ENCODE data around the gene IRF6. TPM values are rescaled to one million over a fixed set of nuclear protein-coding genes. Genes with fewer than 3 reads are reported as not detected.
"Not testable (repeated sequence)": the region's sequence is repeated elsewhere in the genome, so short reads cannot be mapped to it uniquely, and the experiment has no call there.

Gene IRF6
- total RNA-seq, 2 donors from 2014 or later: 20.7 to 21.8 TPM

DNA sequence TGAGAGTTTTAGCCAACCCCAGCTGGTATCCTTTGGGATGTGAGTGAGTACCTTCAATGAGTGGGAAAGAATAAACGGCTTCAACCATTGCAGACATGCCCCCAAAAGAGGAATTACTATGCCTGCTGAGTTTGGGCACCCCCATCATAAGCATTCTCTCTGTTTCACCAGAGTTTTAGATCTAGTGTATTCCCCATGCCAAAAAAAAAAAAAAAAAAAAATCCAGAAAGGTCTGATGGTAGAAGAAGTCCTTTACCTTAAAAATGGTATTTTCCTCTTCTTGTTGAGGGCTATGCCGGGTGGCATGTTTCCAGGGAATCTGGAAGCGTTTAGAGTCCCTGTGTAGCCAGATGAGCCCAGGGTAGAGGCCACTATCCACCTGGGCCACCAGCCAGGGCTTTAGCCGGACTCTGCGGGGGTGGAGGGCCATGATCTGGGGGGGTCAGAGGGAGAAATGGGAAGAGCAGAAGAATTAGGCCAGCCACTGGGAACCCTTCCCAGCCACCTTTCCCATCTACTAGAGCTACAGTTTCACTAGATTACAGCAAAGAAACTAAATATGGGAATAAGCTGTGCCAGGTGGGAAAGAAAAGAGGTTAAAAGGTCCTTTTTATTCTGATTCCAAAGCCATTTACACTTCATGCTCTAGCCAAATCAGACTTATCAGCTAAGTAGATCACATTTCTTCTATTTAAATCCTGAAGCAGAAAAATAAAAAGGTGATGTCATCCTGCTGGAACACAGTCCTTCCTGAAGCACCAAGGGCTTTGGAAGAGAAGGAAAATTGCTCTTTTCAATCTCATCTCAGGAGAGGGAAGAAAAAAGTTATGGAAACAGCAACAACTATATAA, 4.7 kb downstream of the IRF6 start:
- peak; percentile 35 for DNase-seq
- ATAC-seq: peak in 1 of 2 donors; percentile 12
- intact Hi-C loops (cut with DNase I): no loop called here

- intact Hi-C loops (cut with DNase I): no loop called here
- no peak for ATAC-seq
Observed at GRCh38 chr1:209797978-209798639, 7.8 kb downstream of the IRF6 start.

DNA sequence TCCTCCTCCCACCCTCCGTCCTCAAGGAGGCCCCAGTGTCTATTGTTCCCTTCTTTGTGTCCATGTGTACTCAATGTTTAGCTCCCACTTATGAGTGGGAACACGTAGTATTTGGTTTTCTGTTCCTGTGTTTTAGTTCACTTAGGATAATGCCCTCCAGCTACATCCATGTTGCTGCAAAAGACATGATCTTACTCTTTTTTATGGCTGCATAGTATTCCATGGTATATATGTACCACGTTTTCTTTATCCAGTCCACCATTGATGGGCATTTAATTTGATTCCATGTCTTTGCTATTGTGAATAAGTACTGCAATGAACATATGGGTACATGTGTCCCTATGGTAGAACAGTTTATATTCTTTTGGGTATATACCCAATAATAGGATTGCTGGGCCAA, 12.2 kb downstream of the IRF6 start:
- intact Hi-C loops (cut with DNase I); DNase-seq; ATAC-seq: not testable (repeated sequence)

More at GRCh38 chr1:209797978-209798639, 7.8 kb downstream of the IRF6 start:
- DNase-seq: no peak

DNA sequence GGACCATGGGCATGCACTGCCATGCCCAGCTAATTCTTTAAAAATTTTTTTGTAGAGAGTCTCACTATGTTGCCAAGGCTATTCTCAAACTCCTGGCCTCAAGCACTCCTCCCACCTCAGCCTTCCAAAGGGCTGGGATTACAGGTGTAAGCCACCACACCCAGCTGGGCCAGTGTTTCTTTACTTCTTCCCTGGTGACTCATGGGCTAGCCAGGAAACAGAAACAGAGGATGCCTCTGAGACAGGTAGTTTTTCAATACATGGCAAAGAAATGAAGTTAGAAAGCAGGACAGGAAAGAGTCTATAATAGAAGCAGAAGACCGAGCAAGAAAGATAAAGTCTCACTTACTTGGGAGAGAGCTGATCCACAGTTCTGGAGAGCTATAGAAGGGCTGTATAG, 14.0 kb downstream of the IRF6 start:
- DNase-seq (no peak), ATAC-seq (no peak)
- intact Hi-C loops (cut with DNase I): no loop called here

DNA sequence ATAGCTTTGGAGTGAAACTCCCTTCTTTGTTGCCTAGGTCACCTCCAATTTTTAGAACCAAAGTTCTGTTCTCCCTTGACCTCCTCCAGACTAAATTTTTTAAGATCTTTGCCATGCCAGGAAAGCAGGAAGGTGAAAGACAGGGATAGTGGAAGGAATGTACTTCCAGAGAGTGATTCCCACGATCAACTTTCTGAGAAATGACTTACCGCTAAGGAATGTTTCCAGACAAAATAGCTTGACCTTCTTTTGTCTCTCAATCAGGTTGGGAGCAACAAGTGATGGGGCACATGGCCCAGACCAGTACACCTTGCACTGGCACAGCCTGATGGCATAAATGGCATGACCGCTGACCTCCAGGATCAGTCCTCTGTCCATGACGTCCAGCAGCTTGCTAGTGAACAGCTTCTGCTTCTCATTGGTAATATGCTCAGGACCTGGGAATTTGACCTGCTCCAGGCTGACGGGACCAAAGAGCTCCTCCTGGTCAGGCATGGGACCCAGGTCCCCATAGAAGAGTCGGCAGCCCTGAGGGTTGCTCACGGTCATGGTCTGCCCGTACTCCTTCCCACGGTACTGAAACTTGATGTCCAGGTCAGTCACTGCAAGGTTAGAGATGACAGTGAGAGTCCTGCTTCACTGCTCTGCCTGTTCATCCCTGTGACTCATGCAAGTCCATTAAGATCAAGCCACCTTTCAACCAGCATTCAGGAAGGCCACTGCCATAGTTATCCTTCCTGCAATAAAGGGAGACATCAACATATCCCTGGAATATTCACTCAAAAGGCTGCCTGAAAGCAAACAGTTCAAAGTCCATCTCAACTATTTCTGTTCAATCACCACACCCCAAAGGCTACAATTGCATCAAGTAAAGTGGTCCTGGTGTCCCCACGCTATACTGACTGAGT, 15.4 kb downstream of the IRF6 start:
- DNase-seq (no peak), ATAC-seq (no peak)
- intact Hi-C loops (cut with DNase I): no loop called here

- intact Hi-C loops (cut with DNase I): no loop called here
- no peak for ATAC-seq
Observed at GRCh38 chr1:209789245-209789644, 16.7 kb downstream of the IRF6 start.

DNA sequence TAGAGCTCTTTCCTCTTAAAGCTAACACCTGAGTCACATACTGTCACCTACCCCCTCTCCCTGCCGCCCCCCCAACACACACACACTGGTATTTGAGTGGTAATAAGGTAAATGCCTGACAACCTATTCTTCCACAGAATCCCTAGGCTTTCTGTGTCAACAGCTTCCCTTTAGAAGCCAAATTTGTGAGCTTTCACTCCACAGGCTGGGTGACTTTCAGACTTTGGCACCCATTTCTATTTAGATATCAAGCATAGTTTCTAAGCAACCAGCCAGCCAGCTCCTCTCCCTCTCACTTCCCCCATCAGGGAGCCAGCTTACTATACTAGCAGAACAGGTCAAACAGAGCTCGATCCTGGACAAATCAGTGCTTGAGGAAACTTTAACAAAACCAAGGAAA, 18.4 kb downstream of the IRF6 start:
- intact Hi-C loops (cut with DNase I): no loop called here
- DNase-seq: no peak
- peak; percentile 42 to 50 for ATAC-seq

More at GRCh38 chr1:209789245-209789644, 16.7 kb downstream of the IRF6 start:
- DNase-seq: no peak

- ATAC-seq: no peak
- DNase-seq: no peak
- intact Hi-C loops (cut with DNase I): no loop called here
Observed at GRCh38 chr1:209786146-209786545, 19.8 kb downstream of the IRF6 start.

DNA sequence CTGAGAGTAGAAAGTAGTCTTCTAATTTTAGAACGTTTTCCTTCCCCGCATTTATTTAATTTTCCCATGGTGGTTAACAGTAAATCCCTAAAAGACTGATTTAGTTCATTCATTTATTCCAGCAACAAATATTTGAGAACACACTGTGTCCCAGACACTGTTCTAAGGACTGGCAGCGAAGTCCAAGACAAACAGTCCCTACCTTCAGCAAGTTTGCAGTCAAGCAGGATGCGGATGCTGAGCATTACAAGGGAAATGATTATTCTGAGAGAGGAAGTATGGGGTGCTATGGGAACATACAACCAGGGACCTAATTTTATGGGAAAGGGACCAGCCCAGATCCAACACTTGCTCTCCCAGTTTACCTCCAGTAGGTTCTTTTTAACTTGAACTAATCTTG, 20.4 kb downstream of the IRF6 start:
- ATAC-seq (no peak), DNase-seq (no peak)
- intact Hi-C loops (cut with DNase I): no loop called here

DNA sequence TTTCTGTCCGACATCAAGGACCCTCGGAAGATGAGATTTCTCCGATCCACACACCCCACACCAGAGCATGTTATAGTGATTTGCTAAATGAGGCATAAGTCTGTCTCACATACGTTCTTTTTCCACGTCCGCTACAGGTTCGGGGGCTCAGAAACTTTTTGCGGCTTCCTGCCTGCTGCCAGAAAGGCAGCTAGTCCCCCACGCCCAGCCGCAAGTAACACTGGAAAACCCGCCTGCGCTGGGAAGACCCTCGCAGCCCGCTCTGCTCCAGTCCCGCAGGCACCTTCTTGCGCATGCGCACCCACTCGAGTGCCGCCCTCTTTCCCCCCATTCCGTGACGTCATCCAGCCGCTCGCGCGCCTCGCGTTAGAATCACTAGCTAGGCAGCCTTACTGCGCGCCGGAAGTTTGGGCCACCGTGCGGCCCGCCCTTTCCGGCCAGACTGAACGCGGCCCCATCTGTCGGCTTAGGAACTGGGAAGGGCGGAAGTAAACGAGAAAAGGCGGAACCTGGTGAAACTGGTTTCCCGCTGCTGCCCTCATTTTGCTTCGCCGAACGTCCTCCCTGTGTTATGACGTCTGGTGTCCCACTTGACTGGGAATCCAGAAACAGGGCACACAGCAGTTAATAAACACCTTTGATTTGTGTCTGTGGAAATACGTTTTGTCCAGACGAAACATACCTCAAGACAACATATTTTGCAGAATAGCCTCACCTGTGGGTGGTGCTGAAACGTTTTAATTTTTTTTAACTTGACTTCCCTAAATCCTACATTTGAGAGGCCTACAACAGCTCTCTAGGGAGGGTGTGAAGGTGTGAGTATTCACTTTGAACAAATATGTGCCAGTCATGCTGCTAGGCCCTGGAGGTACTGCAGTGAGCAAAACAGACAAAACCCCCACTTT, 21.4 kb downstream of the IRF6 start, which contains the start of gene C1orf74:
TSS of gene C1orf74 (minus strand) at position 295 of the 905 bp plus-strand sequence. CDS start 925 bp downstream, outside the sequence.
- DNase-seq (peak; percentile 99), ATAC-seq (peak; percentile 98 to 99)
- intact Hi-C loops (cut with DNase I): loop anchor here in 1 of 2 donors (5.0 kb wide), 1 partner anchor 38 kb away; no protein-coding TSS in a partner anchor

DNA sequence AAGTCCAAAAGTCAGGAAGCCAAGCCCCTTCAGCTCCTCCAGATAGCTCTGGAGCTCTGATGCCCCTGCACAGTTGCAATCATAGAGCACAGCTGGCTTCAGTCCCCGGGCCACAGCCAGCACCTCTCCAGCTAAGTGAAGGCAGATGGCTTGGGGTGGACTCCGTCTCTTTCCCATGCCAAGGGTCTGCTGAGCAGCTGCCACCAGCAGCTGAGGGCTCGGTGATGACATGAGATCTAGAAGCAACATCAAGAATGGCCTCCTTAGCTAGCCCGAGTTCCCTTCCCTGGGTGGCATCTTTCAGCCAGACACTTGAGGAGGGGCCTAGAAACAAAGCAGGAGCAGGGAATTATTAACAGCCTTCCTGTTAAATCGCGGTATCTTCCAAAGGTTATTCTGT, 22.6 kb downstream of the IRF6 start:
- intact Hi-C loops (cut with DNase I): loop anchor here in 1 of 2 donors (5.0 kb wide), 1 partner anchor 39 kb away; no protein-coding TSS in a partner anchor
- ATAC-seq: no peak
- no peak for DNase-seq

GRCh38 chr1:209780268-209780667, 25.7 kb downstream of the IRF6 start:
- no peak for ATAC-seq
- DNase-seq: no peak
- intact Hi-C loops (cut with DNase I): loop anchor here in 1 of 2 donors (5.0 kb wide), 1 partner anchor 42 kb away; no protein-coding TSS in a partner anchor

DNA sequence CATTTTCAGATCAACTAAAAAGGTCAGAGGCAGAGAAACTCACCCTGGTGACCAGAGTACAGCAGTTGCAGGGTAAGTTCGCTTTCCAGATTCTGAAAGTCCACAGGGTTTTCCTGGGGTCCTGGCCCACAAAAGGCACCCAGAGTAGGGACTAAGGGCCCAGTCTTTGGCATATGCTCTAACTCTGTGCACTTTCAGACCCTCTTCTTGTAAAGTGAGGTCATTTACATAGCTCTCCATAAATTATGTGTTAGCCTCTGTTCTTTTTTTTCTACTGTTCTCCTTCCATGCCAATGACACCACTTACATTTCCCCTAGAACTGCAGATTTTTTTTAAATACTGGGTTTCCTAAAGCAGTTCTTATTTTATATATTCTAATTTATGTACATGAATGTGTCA, 27.8 kb downstream of the IRF6 start:
- intact Hi-C loops (cut with DNase I): no loop called here
- DNase-seq (no peak), ATAC-seq (no peak)

DNA sequence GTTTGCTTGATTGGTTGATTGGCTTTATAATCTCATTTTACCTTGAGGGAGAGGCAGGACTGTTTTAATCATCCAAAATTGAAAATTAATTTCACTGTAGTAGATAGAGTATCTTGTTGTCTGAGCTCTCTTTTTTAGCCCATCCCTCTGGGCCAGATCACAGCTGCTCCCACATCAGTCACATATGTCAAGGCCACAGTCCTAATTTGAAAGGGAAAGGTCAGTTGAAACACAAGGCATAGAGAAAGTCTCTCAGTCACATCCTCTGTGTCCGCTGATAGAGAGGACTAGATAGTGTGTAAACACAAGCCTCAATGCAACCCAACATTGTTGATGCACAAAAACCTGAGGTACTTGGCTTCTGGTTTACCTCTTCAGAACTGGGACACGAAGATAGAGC, 28.4 kb downstream of the IRF6 start:
- ATAC-seq (no peak), DNase-seq (no peak)
- intact Hi-C loops (cut with DNase I): no loop called here

DNA sequence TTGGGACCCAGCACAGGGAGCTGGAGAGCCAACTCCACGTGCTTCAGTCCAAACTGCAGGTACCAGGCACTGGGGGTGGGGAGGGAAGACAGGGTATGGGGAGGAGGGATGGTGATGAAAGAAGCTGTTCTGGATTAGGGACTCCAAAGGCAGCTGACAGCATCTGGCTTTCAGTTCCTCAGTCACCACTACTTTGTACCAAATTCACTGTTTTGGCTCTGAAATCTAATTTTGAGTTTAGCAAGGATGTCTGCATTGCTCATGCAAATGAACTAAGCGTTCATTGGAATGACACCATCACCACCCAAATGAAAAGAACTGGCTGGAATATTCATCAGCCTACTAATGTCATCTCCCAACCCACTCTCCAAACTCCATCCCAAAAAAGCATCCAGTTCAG, 30.3 kb downstream of the IRF6 start:
- ATAC-seq: no peak
- no peak for DNase-seq
- intact Hi-C loops (cut with DNase I): no loop called here

- intact Hi-C loops (cut with DNase I): no loop called here
- DNase-seq (no peak), ATAC-seq (no peak)
Observed at GRCh38 chr1:209774592-209774991, 31.4 kb downstream of the IRF6 start.

DNA sequence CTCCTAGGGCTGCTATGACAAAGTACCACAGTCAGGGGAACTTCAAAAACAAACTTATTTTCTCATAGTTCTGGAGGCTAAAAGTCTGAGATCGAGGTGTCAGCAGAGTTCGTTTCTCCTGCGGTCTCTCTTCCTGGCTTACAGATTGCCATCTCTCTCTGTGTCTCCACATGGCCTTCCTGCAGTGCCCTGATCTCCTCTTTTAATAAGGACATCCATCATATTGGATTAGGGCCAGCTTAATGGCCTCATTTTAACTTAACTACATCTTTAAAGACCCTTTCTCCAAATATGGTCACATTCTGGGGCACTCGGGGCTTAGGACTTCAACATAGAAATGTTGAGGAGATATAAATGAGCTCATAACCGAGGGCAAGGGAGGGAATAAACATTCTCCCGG, 33.8 kb downstream of the IRF6 start:
- no peak for DNase-seq
- ATAC-seq: no peak
- intact Hi-C loops (cut with DNase I): no loop called here
